D341Med (cell line): Measurements from ENCODE around the gene ARHGAP24.
"Not testable (repeated sequence)": the region's sequence is repeated elsewhere in the genome, so short reads cannot be mapped to it uniquely, and the experiment has no call there.

ENCODE experiments used
- DNase-seq: peaks from one replicate; pipeline ENCODE4 v3.0.0; 2012; ENCODE audit warnings: low spot score

The ARHGAP24 gene

DNA sequence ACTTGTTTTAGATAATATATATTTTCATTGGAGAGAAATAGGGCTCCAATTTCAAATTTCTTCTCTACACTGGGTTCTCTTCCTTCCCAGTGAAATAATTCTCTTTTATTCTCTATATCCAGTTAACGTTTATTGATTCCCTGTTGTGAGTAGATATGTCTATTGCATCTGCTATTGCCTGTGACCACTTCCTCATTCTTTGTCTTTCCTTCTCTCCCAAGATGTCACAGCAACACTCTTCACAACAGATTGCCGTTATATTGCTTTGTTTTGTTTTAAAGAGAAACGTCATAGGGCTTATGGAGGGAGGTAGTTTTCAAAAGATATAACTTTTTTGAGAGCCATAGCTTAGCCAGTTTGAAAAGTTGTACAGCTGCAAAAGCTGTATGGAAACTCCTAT lies 343.8 kb downstream of the ARHGAP24 start:
- DNase-seq = no peak

GRCh38 chr4:85820101-85820500 lies 345.2 kb downstream of the ARHGAP24 start:
- DNase-seq = not testable (repeated sequence)

DNA sequence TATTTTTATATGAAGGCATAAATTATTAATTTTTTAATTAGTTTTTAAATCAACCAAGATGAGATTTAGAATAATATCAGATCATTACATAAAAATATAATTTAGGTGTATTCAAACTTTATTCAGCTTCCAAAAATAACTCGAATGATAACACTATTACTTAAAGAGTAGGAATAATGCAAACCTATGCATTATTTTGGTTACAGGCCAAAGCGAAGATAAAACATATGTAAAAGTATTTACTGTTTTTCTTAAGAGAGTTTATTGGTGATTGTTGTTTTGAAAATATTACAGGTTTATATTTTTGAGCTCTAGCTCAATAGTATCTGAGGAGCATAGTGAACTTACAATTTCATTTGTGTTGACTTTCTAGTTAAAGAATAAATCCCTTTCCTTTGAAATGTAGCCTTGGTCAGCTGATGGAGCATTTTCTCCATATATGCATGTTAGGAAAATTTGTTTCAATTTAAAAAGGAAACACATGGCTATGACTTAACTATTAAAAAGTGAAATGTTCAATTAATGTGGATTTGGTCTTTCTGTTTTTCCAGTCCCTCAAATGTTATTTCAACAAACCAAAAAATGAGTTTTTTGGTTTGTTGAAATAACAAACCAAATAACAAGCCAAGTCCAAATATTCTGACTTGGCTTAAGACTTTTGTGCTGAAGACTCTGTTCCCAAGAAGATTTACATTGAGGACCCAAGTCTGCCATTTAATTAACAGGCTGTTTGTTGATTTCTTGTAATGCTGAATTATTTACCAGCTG lies 346.9 kb downstream of the ARHGAP24 start:
- DNase-seq = no peak

DNA sequence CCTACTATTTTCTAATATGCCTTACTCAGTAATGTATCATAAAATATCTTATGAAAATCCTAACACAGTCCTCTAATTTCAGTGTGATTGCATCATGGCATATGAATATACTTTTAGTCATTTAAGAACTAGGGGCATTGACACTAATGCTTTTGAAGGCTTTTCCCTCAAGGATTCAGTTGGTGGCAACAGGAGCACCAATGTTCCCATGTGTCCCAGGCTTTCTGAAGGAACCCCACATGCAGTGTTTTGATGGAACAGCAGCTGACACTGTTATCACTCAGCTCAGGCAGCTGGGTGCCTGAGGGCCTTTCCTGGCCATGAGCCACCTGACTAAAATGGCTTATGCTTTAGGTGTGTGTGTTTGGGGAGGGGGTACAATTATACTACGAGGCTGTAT lies 348.3 kb downstream of the ARHGAP24 start:
- no peak for DNase-seq

DNA sequence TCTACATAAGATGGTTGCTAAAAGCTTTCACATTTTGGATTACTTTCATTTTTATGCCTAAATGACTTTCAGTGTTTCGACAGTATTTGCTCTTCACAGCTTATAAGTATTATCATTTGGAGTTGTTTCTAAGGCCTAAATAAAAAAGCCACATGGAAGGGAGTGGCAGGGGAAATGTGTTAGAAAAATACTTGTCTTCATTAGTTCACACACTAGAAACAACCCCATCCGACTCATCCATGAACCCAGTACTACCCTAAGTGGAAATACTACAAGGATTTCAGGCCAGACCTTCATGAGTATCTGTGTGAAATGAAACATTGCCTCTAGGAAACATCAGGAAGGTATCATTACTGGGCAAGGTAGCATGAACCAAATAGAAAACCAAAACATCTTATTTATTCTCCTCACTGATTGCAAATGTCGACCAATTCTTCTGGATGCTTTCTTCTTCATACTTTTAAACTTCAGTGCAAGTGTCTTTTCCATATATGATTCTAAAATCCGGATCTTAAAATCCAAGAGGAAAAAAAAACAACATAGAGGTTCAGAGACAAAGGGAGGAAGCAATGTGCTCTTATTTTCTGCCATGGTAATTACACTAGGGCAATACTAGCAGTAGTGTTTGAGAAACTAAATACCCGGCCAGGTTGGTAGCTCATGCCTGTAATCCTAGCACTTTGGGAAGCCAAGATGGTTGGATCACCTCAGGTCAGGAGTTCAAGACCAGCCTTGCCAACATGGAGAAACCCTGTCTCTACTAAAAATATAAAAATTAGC lies 349.4 kb downstream of the ARHGAP24 start:
- no peak for DNase-seq

- DNase-seq = no peak
Observed at GRCh38 chr4:85826060-85826678, 351.2 kb downstream of the ARHGAP24 start.

- no peak for DNase-seq
Observed at GRCh38 chr4:85828027-85828890, 353.3 kb downstream of the ARHGAP24 start.

DNA sequence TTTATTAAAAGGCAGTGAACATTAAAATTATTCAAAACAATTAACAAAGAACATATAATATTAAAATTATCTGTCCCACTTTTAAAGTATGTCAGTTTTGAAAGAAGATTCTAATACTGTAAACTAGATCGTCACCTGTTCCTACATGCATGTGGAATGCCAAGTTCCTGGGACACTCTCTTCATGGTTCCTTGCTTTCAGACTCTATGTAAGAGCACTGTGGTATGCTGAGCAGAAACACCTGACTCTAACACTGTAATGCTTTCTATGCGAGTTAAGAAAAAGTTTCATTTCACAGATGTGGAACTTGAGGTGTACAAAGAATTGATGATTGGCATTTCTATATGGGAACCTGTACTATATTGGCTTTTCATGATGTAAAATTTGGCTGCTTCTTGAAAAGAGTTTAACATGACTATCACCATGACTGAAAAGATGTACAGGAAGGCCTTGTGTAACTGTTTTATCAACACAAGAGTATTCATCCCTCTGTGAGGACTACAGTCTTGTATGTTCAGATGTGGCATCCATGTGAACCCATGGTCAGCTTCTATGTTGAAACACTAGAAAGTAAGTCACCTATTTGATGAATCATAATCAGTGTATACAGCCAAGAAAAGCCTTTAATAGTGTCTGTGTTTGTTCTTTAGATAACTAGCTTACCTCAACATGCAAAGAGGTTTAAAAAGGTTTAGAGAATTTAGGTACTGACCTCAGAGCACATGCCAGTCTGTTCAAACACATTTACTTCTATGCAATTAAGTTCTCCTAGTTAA lies 354.5 kb downstream of the ARHGAP24 start:
- no peak for DNase-seq

DNA sequence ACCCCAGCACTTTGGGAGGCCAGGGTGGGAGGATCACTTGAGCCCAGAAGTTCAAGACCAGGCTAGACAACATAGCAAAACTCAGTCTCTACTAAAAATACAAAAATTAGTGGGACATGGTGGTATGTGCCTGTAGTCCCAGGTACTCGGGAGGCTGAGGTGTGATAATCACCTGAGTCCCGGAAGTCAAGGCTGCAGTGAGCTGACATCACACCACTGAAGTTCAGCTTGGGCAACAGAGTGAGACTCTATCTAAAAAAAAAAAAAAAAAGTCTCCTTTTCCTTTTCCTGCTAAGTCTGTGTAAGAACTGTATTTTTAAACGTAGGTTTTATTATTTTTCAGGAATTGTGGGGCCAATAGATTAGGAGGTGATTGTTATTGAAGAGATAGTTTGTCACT lies 356.7 kb downstream of the ARHGAP24 start:
- DNase-seq = no peak

GRCh38 chr4:85833302-85833701 lies 358.4 kb downstream of the ARHGAP24 start:
- no peak for DNase-seq

- DNase-seq = no peak
Observed at GRCh38 chr4:85834934-85835333, 360.0 kb downstream of the ARHGAP24 start.

DNA sequence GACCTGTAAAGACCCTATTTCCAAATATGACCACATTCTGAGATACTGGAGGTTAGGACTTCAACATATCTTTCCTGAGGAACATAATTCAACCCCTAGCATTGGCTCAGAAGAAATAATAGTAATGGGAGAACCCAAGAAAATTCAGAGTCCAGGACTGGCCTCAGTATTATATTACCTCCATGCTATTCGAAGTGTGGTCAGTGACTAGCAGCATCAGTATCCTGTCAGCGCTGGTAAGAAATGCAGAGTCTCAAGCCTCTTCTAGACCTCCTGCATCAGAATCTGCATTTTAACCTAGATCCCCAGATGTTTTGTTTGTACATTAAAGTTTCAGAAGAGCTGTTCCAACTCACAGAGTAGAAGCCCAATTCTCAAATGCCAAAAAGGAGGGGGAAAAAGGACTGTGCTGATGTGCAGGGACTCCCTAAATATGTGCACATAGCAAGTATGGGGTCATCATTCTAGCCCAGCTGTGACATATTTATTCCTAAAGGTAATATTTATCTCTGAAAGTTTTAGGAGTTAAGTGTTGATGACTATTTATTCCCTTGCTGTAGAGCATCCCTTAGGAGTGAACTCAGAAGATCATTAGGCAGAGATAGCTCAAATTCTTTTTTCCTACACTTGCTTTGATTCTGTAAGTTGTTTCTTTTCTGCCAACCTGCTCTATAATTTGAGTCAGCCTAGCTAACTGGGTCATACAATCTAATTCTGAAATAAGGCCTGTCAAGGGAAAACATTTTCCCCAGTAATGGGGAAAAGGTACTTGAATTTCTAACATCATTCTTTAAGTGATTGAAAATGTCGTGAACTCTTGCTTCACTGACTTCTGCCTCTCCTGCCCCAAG lies 361.9 kb downstream of the ARHGAP24 start:
- no peak for DNase-seq

GRCh38 chr4:85837439-85837733 lies 362.4 kb downstream of the ARHGAP24 start:
- no peak for DNase-seq

DNA sequence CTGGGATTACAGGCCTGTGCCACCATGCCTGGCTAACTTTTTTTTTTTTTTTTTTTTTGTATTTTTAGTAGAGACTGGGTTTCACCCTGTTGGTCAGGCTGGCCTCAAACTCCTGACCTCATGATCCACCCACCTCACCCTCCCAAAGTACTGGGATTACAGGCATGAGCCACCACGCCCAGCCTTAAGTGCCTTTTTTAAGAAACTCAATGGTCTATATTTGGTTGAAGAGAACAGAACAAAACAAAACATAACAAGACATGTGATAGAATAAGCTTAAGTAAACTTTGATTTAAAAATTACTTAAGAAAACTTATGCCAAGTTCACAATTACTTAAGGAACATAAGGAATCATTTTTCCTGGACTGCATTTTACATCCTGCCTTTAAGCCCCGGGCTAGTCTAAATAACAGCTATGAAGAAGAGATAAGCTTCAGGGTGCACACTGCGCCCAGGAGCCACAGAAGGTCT lies 365.1 kb downstream of the ARHGAP24 start:
- not testable (repeated sequence) for DNase-seq

GRCh38 chr4:85842540-85842939 lies 367.6 kb downstream of the ARHGAP24 start:
- DNase-seq = no peak

GRCh38 chr4:85853740-85854139 lies 378.8 kb downstream of the ARHGAP24 start:
- not testable (repeated sequence) for DNase-seq

DNA sequence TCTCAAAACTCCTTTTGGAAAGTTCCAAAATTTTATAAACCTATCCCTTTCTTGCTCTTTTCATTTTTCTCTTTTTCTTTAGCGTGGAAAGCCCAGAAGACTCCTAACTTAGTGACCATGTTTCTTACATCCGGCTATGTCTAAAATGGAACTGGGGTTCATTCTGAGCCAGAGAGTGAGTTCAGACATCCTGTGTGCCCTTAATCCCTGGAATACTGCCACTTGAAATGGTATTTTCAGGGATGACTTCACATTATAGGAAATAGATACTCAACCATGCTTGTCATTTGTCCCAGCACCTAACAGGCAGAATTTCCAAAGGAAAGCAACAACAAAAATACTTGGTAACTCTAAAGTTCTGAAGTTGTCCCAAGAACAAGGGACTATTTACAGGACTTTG lies 379.6 kb downstream of the ARHGAP24 start:
- no peak for DNase-seq

GRCh38 chr4:85860066-85860740 lies 385.3 kb downstream of the ARHGAP24 start:
- DNase-seq = no peak

GRCh38 chr4:85861064-85861765 lies 386.3 kb downstream of the ARHGAP24 start:
- no peak for DNase-seq
